Measurements from ENCODE around the gene COPZ1. TPM values are rescaled to one million over a fixed set of nuclear protein-coding genes. Genes with fewer than 3 reads are reported as not detected.
A peak's percentile ranks its signal among the peaks of the same experiment; 100 is the strongest.

The COPZ1 gene
- total and polyA plus RNA-seq, 2 donors (not counting 1 experiment from before 2014, with no cell fraction given), result 97.9 to 305 TPM

DNA sequence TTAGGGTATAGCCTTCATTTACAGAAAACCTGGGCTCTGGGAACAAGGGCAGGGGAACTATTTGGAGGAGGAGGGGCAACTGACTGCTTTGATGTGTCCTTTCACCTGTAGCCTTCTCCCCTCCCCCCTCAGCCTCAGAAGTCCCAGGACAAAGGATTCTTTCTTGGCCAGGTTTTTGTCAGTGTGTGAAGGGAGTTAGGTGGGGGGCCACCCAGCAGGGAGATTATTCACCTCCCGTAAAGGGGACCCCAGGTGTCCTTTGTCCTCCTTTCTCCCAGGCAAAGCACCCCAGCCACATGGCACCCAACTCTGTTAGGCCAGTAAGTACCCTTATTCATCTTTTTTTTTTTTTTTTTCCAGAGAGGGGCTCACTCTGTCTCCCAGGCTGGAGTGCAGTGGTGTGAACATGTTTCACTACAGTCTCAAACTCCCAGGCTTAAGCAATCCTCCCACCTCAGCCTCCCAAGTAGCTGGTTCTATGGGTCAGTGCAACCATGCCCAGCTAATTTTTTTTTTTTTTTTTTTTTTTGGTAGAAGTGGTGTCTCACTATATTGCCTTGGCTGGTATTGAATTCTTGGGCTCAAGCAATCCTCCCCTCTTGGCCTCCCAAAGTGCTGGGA lies 23.4 kb upstream of the COPZ1 start:
- H3K27me3 ChIP-seq (ENCODE audit: control insufficient read depth, insufficient read depth, low read length), result peaks cover 38% of the 10 kb centered on the region
- no peak overlapping the region for H2AFZ ChIP-seq (ENCODE audit: low read length)
- TF ChIP-seq EZH2 (IDR thresholded peaks at IDR 0.05; ENCODE audit: low read length, missing control alignments), result no peak
- TF ChIP-seq, protein P1, sequence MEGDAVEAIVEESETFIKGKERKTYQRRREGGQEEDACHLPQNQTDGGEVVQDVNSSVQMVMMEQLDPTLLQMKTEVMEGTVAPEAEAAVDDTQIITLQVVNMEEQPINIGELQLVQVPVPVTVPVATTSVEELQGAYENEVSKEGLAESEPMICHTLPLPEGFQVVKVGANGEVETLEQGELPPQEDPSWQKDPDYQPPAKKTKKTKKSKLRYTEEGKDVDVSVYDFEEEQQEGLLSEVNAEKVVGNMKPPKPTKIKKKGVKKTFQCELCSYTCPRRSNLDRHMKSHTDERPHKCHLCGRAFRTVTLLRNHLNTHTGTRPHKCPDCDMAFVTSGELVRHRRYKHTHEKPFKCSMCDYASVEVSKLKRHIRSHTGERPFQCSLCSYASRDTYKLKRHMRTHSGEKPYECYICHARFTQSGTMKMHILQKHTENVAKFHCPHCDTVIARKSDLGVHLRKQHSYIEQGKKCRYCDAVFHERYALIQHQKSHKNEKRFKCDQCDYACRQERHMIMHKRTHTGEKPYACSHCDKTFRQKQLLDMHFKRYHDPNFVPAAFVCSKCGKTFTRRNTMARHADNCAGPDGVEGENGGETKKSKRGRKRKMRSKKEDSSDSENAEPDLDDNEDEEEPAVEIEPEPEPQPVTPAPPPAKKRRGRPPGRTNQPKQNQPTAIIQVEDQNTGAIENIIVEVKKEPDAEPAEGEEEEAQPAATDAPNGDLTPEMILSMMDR (conservative IDR thresholded peaks at IDR 0.05 in 1 of 2, IDR thresholded peaks at IDR 0.05 in 1 of 2; ENCODE audit: low read depth in 1 of 2, low read length in 2 of 2), result no peak
- no peak overlapping the region for H3K27ac ChIP-seq (ENCODE audit: insufficient read depth, low read length)
- no peaks in the 10 kb centered on the region for H3K9me3 ChIP-seq (ENCODE audit: control insufficient read depth, insufficient read depth, low read depth, low read length)
- peaks cover 16% of the 10 kb centered on the region for H3K4me1 ChIP-seq (ENCODE audit: control insufficient read depth, extremely low read depth, insufficient read depth, low read length)
- H3K9ac ChIP-seq (ENCODE audit: insufficient read depth, low read length), result no peak overlapping the region
- no peak for DNase-seq (ENCODE audit: low read depth in 2 of 2)
- H3K79me2 ChIP-seq (ENCODE audit: control insufficient read depth, insufficient read depth, low read length), result no peaks in the 10 kb centered on the region
- H4K20me1 ChIP-seq (ENCODE audit: control insufficient read depth, extremely low read depth, insufficient read depth, low read length), result no peaks in the 10 kb centered on the region
- H3K4me3 ChIP-seq (replicated peaks in 1 of 4; ENCODE audit: control extremely low read depth in 1 of 4, insufficient read depth in 1 of 4, low read depth in 3 of 4, low read length in 4 of 4), result no peak overlapping the region
- H3K36me3 ChIP-seq (ENCODE audit: control insufficient read depth, insufficient read depth, low read length), result no peaks in the 10 kb centered on the region
- no peak overlapping the region for H3K4me2 ChIP-seq (ENCODE audit: extremely low read depth, insufficient read depth, low read length)

DNA sequence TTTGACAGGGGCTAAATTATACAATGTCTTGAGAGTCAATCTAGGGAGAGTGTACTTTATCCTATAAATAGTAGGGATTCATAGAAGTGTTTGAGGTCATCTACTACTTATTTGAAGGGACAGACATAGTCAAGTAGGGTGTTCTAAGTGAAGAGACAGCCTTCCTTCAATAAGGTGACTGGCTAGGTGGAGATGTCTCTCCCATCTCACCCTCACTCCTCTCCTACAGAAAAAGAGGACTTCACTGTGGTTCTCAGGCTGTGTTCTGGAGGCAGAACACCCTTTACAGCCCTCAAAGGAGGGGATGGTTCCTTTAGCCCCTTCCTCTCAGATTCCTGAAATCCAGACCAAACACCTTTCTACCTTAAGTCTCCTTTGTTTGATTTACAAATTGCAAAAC lies 21.3 kb upstream of the COPZ1 start:
- Histone ChIP-seq H3K27ac (ENCODE audit: insufficient read depth, low read length) (no peak overlapping the region), H3K9ac (ENCODE audit: insufficient read depth, low read length) (no peak overlapping the region), H3K9me3 (ENCODE audit: control insufficient read depth, insufficient read depth, low read depth, low read length) (no peaks in the 10 kb centered on the region), H4K20me1 (ENCODE audit: control insufficient read depth, extremely low read depth, insufficient read depth, low read length) (no peaks in the 10 kb centered on the region), H3K79me2 (ENCODE audit: control insufficient read depth, insufficient read depth, low read length) (no peaks in the 10 kb centered on the region), H3K4me1 (ENCODE audit: control insufficient read depth, extremely low read depth, insufficient read depth, low read length) (peaks cover 16% of the 10 kb centered on the region), H2AFZ (ENCODE audit: low read length) (no peak overlapping the region), H3K4me3 (replicated peaks in 1 of 4; ENCODE audit: control extremely low read depth in 1 of 4, insufficient read depth in 1 of 4, low read depth in 3 of 4, low read length in 4 of 4) (no peak overlapping the region), H3K27me3 (ENCODE audit: control insufficient read depth, insufficient read depth, low read length) (peaks cover 33% of the 10 kb centered on the region), H3K4me2 (ENCODE audit: extremely low read depth, insufficient read depth, low read length) (no peak overlapping the region), H3K36me3 (ENCODE audit: control insufficient read depth, insufficient read depth, low read length) (no peaks in the 10 kb centered on the region)
- DNase-seq (ENCODE audit: low read depth in 2 of 2), result no peak
- TF ChIP-seq, protein P1 (conservative IDR thresholded peaks at IDR 0.05 in 1 of 2, IDR thresholded peaks at IDR 0.05 in 1 of 2; ENCODE audit: low read depth in 1 of 2, low read length in 2 of 2), result no peak
- TF ChIP-seq EZH2 (IDR thresholded peaks at IDR 0.05; ENCODE audit: low read length, missing control alignments), result no peak

DNA sequence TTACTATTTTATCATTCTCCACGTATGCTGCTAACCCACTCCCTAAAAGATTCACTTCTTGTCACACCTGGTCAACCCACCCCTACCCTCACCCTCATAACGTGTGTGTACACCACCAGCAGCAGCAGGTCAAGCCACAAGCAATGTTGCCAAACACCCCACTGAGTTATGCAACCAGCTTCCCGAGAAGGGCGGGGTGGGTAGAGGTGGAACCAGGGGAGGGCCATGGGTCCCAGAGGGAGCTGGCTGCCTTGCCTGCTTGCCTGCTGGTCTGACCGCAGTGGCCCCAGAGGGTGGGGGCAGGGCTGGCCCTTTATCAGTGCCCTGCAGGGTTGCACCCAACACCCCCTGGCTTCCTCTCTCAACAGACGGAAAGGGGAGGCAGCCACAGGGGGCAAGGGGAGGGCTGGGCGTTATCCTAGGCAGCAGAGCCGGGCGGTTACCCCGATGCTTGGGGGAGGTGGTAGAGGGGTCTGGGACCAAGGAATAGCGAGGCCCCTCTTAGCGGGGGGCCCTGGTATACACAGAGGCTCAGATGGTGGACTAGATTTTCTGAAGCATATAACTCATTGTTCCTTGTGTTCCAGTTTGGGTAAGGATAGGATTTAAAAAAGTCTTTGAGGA lies 20.6 kb upstream of the COPZ1 start:
- peaks cover 16% of the 10 kb centered on the region for H3K4me1 ChIP-seq (ENCODE audit: control insufficient read depth, extremely low read depth, insufficient read depth, low read length)
- H3K9me3 ChIP-seq (ENCODE audit: control insufficient read depth, insufficient read depth, low read depth, low read length), result no peaks in the 10 kb centered on the region
- H3K4me2 ChIP-seq (ENCODE audit: extremely low read depth, insufficient read depth, low read length), result no peak overlapping the region
- H3K4me3 ChIP-seq (replicated peaks in 1 of 4; ENCODE audit: control extremely low read depth in 1 of 4, insufficient read depth in 1 of 4, low read depth in 3 of 4, low read length in 4 of 4), result no peak overlapping the region
- TF ChIP-seq EZH2 (IDR thresholded peaks at IDR 0.05; ENCODE audit: low read length, missing control alignments), result peak; percentile 56
- TF ChIP-seq, protein P1 (conservative IDR thresholded peaks at IDR 0.05 in 1 of 2, IDR thresholded peaks at IDR 0.05 in 1 of 2; ENCODE audit: low read depth in 1 of 2, low read length in 2 of 2), result no peak
- no peak overlapping the region for H3K27ac ChIP-seq (ENCODE audit: insufficient read depth, low read length)
- no peak overlapping the region for H3K9ac ChIP-seq (ENCODE audit: insufficient read depth, low read length)
- H3K36me3 ChIP-seq (ENCODE audit: control insufficient read depth, insufficient read depth, low read length), result no peaks in the 10 kb centered on the region
- H3K27me3 ChIP-seq (ENCODE audit: control insufficient read depth, insufficient read depth, low read length), result peaks cover 29% of the 10 kb centered on the region
- no peaks in the 10 kb centered on the region for H4K20me1 ChIP-seq (ENCODE audit: control insufficient read depth, extremely low read depth, insufficient read depth, low read length)
- H2AFZ ChIP-seq (ENCODE audit: low read length), result no peak overlapping the region
- peak; percentile 56 to 57 for DNase-seq (ENCODE audit: low read depth in 2 of 2)
- H3K79me2 ChIP-seq (ENCODE audit: control insufficient read depth, insufficient read depth, low read length), result no peaks in the 10 kb centered on the region
